HepG2 (cell line): Measurements from ENCODE around the gene P2RY8. TPM values are rescaled to one million over a fixed set of nuclear protein-coding genes. Genes with fewer than 3 reads are reported as not detected.

Experiments used
- ARNT2 ChIP-seq: sonication (generic); formaldehyde crosslinking; IDR thresholded peaks from 2 replicates; pipeline ENCODE4 v1.8.0; 2022; ENCODE audit warnings: mild to moderate bottlenecking, low read depth, missing genetic modification reagents, moderate library complexity
- BRD4 ChIP-seq: sonication (generic); formaldehyde crosslinking; IDR thresholded peaks from 2 replicates; pipeline ENCODE4 v1.4.0; 2020; ENCODE audit warnings: missing genetic modification reagents
- HOXA9 ChIP-seq: sonication (generic); formaldehyde crosslinking; IDR thresholded peaks from 2 replicates; pipeline ENCODE4 v1.8.1; 2022; ENCODE audit warnings: missing genetic modification reagents, mild to moderate bottlenecking, moderate library complexity, borderline replicate concordance
- HOXD1 ChIP-seq: sonication (generic); formaldehyde crosslinking; IDR thresholded peaks from 2 replicates; pipeline ENCODE4 v1.5.0; 2020; ENCODE audit warnings: missing genetic modification reagents
- KLF16 ChIP-seq, 2 experiments: sonication (generic) in 1 of 2; formaldehyde crosslinking in 1 of 2; IDR thresholded peaks; 2 replicates each; pipeline versions ENCODE4 v1.6.1 to v1.8.0; 2016 to 2023; ENCODE audit warnings: missing genetic modification reagents in 2 of 2, missing compliant biosample characterization in 1 of 2
- MEIS1 ChIP-seq: sonication (generic); formaldehyde crosslinking; IDR thresholded peaks from 2 replicates; pipeline ENCODE4 v1.9.0; 2021; ENCODE audit warnings: mild to moderate bottlenecking, missing genetic modification reagents, moderate library complexity, borderline replicate concordance
- MEIS2 ChIP-seq: sonication (generic); formaldehyde crosslinking; IDR thresholded peaks from 2 replicates; pipeline ENCODE4 v1.9.0; 2021; ENCODE audit warnings: mild to moderate bottlenecking, missing genetic modification reagents
- MTA1 ChIP-seq: sonication (generic); formaldehyde crosslinking; IDR thresholded peaks from 2 replicates; pipeline ENCODE4 v1.4.0; 2020; ENCODE audit warnings: missing genetic modification reagents, mild to moderate bottlenecking, borderline replicate concordance
- RFX3 ChIP-seq: IDR thresholded peaks from 2 replicates; pipeline ENCODE4 v1.6.1; 2016; ENCODE audit warnings: missing biosample characterization, missing genetic modification reagents
- TCF7 ChIP-seq: sonication (generic); IDR thresholded peaks from 2 replicates; pipeline ENCODE4 v1.6.1; 2016; ENCODE audit warnings: antibody characterized with exemption, low read depth
- ZFP90 ChIP-seq: sonication (generic); formaldehyde crosslinking; IDR thresholded peaks from 2 replicates; pipeline ENCODE4 v1.8.0; 2022; ENCODE audit warnings: missing genetic modification reagents, mild to moderate bottlenecking, inconsistent platforms, borderline replicate concordance
- ZKSCAN8 ChIP-seq: IDR thresholded peaks from 2 replicates; pipeline ENCODE4 v1.6.1; 2016; ENCODE audit warnings: borderline replicate concordance, missing genetic modification reagents, missing compliant biosample characterization
- ZNF350 ChIP-seq: sonication (generic); formaldehyde crosslinking; IDR thresholded peaks from 2 replicates; pipeline ENCODE4 v1.4.0; 2020; ENCODE audit warnings: mild to moderate bottlenecking, low read depth, missing genetic modification reagents, borderline replicate concordance
- ZNF468 ChIP-seq: sonication (generic); formaldehyde crosslinking; IDR thresholded peaks from 2 replicates; pipeline ENCODE4 v1.8.0; 2022; ENCODE audit warnings: mild to moderate bottlenecking, moderate library complexity, missing genetic modification reagents
- ZNF652 ChIP-seq: IDR thresholded peaks from 2 replicates; pipeline ENCODE4 v1.6.1; 2016; ENCODE audit warnings: low read depth, borderline replicate concordance
- ZNF781 ChIP-seq: sonication (generic); formaldehyde crosslinking; IDR thresholded peaks from 2 replicates; pipeline ENCODE4 v1.5.1; 2020; ENCODE audit warnings: borderline replicate concordance, mild to moderate bottlenecking, missing genetic modification reagents; ENCODE audit errors: not compliant biosample characterization
- ZSCAN9 ChIP-seq: IDR thresholded peaks from 2 replicates; pipeline ENCODE4 v1.6.1; 2016; ENCODE audit warnings: borderline replicate concordance
- polyA plus RNA-seq, 8 experiments: library from polyadenylated mRNA; depleted of rRNA in 3 of 8; stranded (reverse) in 7 of 8; unstranded in 1 of 8; fragments of >200 nt; fragmentation: Illumina TruSeq in 4 of 8; extraction: Trizol in 4 of 8; gene quantifications; 2 replicates each; pipeline versions ENCODE4 v1.2.1 to v1.2.3, GENCODE V29; 2011 to 2016; ENCODE audit warnings: low read depth in 4 of 8, missing spikeins in 1 of 8, mixed read lengths in 1 of 8; ENCODE audit not compliant: insufficient read depth in 1 of 8
- total RNA-seq, 5 experiments: library from RNA; depleted of rRNA; stranded (reverse); fragments of >200 nt; fragmentation: Illumina TruSeq; extraction: Trizol; gene quantifications; 2 replicates each; pipeline ENCODE4 v1.2.3, GENCODE V29; 2016; ENCODE audit warnings: low read depth in 1 of 5
- TF ChIP-seq, protein P1 (sequence below): sonication (generic); formaldehyde crosslinking; IDR thresholded peaks from 2 replicates; pipeline ENCODE4 v1.4.0; 2020; ENCODE audit warnings: missing genetic modification reagents, borderline replicate concordance
- TF ChIP-seq, protein P2 (sequence below): sonication (generic); formaldehyde crosslinking; IDR thresholded peaks from 2 replicates; pipeline ENCODE4 v1.4.0; 2020; ENCODE audit warnings: mild to moderate bottlenecking, low read depth, missing genetic modification reagents
- TF ChIP-seq, protein P3 (sequence below): sonication (generic); formaldehyde crosslinking; IDR thresholded peaks from 2 replicates; pipeline ENCODE4 v1.4.0; 2020; ENCODE audit warnings: mild to moderate bottlenecking, missing genetic modification reagents, borderline replicate concordance
- TF ChIP-seq, protein P4 (sequence below): fragments of 450-650 bp; IDR thresholded peaks from 2 replicates; pipeline ENCODE4 v1.6.1; 2016

The P2RY8 gene
- total and polyA plus RNA-seq, 2 of the 13 experiments (the other 11 are each of a cell fraction or from before 2014, with no cell fraction given), result 1.0 to 1.3 TPM

DNA sequence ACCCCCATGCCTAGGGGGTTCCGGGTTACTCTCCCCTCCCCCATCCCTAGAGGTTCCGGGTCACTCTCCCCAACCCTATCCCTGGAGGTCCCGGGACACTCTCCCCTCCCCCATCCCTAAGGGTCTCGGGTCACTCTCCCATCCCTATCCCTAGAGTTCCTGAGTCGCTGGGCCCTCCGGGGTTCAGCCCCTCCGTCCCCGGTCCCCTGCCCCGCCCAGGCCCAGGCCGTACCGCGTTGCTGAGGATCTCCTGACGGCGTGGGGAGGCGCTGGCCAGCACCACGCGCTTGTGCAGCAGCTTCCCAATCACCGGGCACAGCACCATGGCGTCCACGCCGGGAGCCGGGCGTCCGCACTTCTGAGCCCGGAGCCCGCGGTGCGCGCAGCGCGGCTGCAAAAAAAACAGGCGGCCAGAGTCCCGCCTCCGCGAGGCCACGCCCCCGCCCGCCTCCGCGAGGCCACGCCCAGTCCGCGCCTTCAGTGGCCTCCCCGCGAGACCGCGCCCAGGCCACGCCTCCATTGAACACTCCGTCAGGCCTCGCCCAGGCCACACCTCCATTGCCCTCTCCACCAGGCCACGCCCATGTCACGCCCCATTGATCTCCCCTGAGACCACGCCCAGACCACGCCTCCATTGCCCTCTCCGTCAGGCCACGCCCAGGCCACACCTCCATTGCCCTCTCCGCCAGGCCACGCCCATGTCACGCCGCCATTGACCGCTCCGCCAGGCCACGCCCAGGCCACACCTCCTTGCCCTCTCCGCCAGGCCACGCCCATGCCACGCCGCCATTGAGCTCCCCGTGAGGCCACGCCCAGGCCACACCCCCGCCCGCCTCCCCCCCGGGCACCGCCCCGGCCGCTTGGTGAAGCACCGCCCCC is 84.2 kb downstream of the P2RY8 start, which contains the start of gene ASMTL (continued):
- TF ChIP-seq, protein P1, sequence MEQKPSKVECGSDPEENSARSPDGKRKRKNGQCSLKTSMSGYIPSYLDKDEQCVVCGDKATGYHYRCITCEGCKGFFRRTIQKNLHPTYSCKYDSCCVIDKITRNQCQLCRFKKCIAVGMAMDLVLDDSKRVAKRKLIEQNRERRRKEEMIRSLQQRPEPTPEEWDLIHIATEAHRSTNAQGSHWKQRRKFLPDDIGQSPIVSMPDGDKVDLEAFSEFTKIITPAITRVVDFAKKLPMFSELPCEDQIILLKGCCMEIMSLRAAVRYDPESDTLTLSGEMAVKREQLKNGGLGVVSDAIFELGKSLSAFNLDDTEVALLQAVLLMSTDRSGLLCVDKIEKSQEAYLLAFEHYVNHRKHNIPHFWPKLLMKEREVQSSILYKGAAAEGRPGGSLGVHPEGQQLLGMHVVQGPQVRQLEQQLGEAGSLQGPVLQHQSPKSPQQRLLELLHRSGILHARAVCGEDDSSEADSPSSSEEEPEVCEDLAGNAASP (CRISPR knock-in tag), result no peak
- TF ChIP-seq ARNT2 (CRISPR knock-in tag), result peak; percentile 68
- TF ChIP-seq ZNF781 (CRISPR knock-in tag), result no peak
- no peak for TF ChIP-seq HOXA9 (CRISPR knock-in tag)
- TF ChIP-seq TCF7, result no peak
- 0 out of 2 replicates have a peak, but pooled peaks have one; percentile 26 for TF ChIP-seq MEIS2
- TF ChIP-seq ZSCAN9 (CRISPR knock-in tag), result no peak
- peak; percentile 13; the same call in 1 of the 2 replicates for TF ChIP-seq ZKSCAN8 (CRISPR knock-in tag)
- 0 out of 2 replicates have a peak, but pooled peaks have one; percentile 44 for TF ChIP-seq HOXD1
- TF ChIP-seq ZNF350 (CRISPR knock-in tag), result peak; percentile 29; the same call in 1 of the 2 replicates
- TF ChIP-seq KLF16 (CRISPR knock-in tag; IDR thresholded peaks at IDR 0.05), result peak in 1 of 2 experiments; percentile 56; a peak in 1 of 4 replicates
- TF ChIP-seq, protein P2, sequence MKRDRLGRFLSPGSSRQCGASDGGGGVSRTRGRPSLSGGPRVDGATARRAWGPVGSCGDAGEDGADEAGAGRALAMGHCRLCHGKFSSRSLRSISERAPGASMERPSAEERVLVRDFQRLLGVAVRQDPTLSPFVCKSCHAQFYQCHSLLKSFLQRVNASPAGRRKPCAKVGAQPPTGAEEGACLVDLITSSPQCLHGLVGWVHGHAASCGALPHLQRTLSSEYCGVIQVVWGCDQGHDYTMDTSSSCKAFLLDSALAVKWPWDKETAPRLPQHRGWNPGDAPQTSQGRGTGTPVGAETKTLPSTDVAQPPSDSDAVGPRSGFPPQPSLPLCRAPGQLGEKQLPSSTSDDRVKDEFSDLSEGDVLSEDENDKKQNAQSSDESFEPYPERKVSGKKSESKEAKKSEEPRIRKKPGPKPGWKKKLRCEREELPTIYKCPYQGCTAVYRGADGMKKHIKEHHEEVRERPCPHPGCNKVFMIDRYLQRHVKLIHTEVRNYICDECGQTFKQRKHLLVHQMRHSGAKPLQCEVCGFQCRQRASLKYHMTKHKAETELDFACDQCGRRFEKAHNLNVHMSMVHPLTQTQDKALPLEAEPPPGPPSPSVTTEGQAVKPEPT (CRISPR knock-in tag), result no peak
- no peak for TF ChIP-seq RFX3 (CRISPR knock-in tag)
- TF ChIP-seq ZNF468 (CRISPR knock-in tag), result no peak
- TF ChIP-seq, protein P3, sequence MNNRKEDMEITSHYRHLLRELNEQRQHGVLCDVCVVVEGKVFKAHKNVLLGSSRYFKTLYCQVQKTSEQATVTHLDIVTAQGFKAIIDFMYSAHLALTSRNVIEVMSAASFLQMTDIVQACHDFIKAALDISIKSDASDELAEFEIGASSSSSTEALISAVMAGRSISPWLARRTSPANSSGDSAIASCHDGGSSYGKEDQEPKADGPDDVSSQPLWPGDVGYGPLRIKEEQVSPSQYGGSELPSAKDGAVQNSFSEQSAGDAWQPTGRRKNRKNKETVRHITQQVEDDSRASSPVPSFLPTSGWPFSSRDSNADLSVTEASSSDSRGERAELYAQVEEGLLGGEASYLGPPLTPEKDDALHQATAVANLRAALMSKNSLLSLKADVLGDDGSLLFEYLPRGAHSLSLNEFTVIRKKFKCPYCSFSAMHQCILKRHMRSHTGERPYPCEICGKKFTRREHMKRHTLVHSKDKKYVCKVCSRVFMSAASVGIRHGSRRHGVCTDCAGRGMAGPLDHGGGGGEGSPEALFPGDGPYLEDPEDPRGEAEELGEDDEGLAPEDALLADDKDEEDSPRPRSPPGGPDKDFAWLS (CRISPR knock-in tag), result 0 out of 2 replicates have a peak, but pooled peaks have one; percentile 25
- TF ChIP-seq MEIS1 (CRISPR knock-in tag), result 0 out of 2 replicates have a peak, but pooled peaks have one; percentile 24
- no peak; the same call in 1 of the 2 replicates for TF ChIP-seq ZFP90 (CRISPR knock-in tag)
- TF ChIP-seq ZNF652 (CRISPR knock-in tag), result no peak
- TF ChIP-seq, protein P4, sequence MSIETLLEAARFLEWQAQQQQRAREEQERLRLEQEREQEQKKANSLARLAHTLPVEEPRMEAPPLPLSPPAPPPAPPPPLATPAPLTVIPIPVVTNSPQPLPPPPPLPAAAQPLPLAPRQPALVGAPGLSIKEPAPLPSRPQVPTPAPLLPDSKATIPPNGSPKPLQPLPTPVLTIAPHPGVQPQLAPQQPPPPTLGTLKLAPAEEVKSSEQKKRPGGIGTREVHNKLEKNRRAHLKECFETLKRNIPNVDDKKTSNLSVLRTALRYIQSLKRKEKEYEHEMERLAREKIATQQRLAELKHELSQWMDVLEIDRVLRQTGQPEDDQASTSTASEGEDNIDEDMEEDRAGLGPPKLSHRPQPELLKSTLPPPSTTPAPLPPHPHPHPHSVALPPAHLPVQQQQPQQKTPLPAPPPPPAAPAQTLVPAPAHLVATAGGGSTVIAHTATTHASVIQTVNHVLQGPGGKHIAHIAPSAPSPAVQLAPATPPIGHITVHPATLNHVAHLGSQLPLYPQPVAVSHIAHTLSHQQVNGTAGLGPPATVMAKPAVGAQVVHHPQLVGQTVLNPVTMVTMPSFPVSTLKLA, result peak; percentile 68
- 0 out of 2 replicates have a peak, but pooled peaks have one; percentile 53 for TF ChIP-seq BRD4 (CRISPR knock-in tag)
- TF ChIP-seq MTA1 (CRISPR knock-in tag), result peak; percentile 42; the same call in 1 of the 2 replicates
